Measurements from ENCODE around the gene CSTF3. TPM values are rescaled to one million over a fixed set of nuclear protein-coding genes. Genes with fewer than 3 reads are reported as not detected.

Gene CSTF3
- total RNA-seq, 2 experiments from 2014 or later, result 27.4 to 29.5 TPM

- peak overlapping the region; percentile 90 for H3K4me3 Mint-ChIP-seq
- peaks cover 2% of the 10 kb centered on the region for H3K27me3 Mint-ChIP-seq
These were observed 121.0 kb downstream of the CSTF3 start for GRCh38 chr11:33040033-33040861.

GRCh38 chr11:33039274-33040032 lies 121.8 kb downstream of the CSTF3 start, which contains the start of gene TCP11L1:
TCP11L1 (plus strand) TSS chr11:33039572; CDS start chr11:33043774, 4,202 bp downstream.
- H3K27me3 Mint-ChIP-seq, result peaks cover 2% of the 10 kb centered on the region
- ATAC-seq (ENCODE audit: low read depth), result peak; percentile 83
- H3K27ac Mint-ChIP-seq, result peak within 1 kb of the TSS; percentile 92
- peak within 1 kb of the TSS; percentile 90 for H3K4me3 Mint-ChIP-seq
- H3K36me3 Mint-ChIP-seq, result peaks cover 4% of the 10 kb centered on the region
- peak; percentile 82 for DNase-seq
- H3K4me1 Mint-ChIP-seq, result peaks cover 15% of the 10 kb centered on the region
- no peaks in the 10 kb centered on the region for H3K9me3 Mint-ChIP-seq
- POLR2A ChIA-PET, result interaction anchor here (0.6 to 2.3 kb wide), 11 partner anchors 8 to 456 kb away, joined by 3 to 17 read pairs (median 4); partner anchors contain the start of genes CSTF3, DEPDC7, EIF3M and QSER1

More at GRCh38 chr11:33040033-33040861, 121.0 kb downstream of the CSTF3 start:
- Mint-ChIP-seq H3K36me3 (peaks cover 4% of the 10 kb centered on the region), H3K27ac (peak overlapping the region; percentile 92), H3K9me3 (no peaks in the 10 kb centered on the region), H3K4me1 (peaks cover 13% of the 10 kb centered on the region)
- POLR2A ChIA-PET, result interaction anchor here (0.6 to 2.3 kb wide), 5 partner anchors 22 to 148 kb away, joined by 3 to 17 read pairs (median 11); partner anchors contain the start of genes CSTF3, DEPDC7 and QSER1
- peak; percentile 8 for ATAC-seq (ENCODE audit: low read depth)
- DNase-seq, result no peak

GRCh38 chr11:33035011-33035410 lies 126.3 kb downstream of the CSTF3 start:
- POLR2A ChIA-PET, result no interaction called here
- H3K27ac Mint-ChIP-seq, result no peak overlapping the region

More at GRCh38 chr11:33035011-33035410, 126.3 kb downstream of the CSTF3 start:
- no peak for ATAC-seq (ENCODE audit: low read depth)
- Mint-ChIP-seq H3K9me3 (no peaks in the 10 kb centered on the region), H3K4me1 (peaks cover 1% of the 10 kb centered on the region), H3K4me3 (no peak overlapping the region), H3K27me3 (peaks cover 2% of the 10 kb centered on the region), H3K36me3 (peaks cover 3% of the 10 kb centered on the region)
- no peak for DNase-seq

Other genes starting within 250 kb of the CSTF3 start
- gene DEPDC7, start 145.6 kb downstream of the CSTF3 start, total RNA-seq, result 1 to 10 TPM; 2.7 to 3.6 TPM
- 10 to 100 TPM; 21.2 to 21.5 TPM for gene TCP11L1, start 121.9 kb downstream of the CSTF3 start, total RNA-seq
- gene HIPK3, start 95.9 kb upstream of the CSTF3 start, total RNA-seq, result 10 to 100 TPM; 46.0 to 57.3 TPM
- not detected for gene KIAA1549L, start 214.6 kb upstream of the CSTF3 start, total RNA-seq

Data from activated naive CD8-positive, alpha-beta T cell treated with anti-CD3 and anti-CD28 coated beads, Interleukin-2, amount 10 ng/mL, durations not matched to agents 7 days and 5 days (primary cell).